Tongue (tissue), 3 donors: Measurements from ENCODE around the gene FAM240B. TPM values are rescaled to one million over a fixed set of nuclear protein-coding genes. Genes with fewer than 3 reads are reported as not detected.

ENCODE experiments used
- DNase-seq: peaks from one replicate; pipeline ENCODE4 v3.0.0-alpha.2; 2015
- small RNA-seq: library from RNA; depleted of rRNA; stranded (forward); fragments of <200 nt; gene quantifications from one replicate; pipeline ENCODE3, GENCODE V24; 2014; ENCODE audit warnings: low replicate concordance
- total RNA-seq: library from RNA; depleted of rRNA; stranded (reverse); fragments of >200 nt; gene quantifications from one replicate; pipeline ENCODE4 v1.2.3, GENCODE V29; 2014

The FAM240B gene
- total RNA-seq, 1 donor from 2014 or later = not detected

DNA sequence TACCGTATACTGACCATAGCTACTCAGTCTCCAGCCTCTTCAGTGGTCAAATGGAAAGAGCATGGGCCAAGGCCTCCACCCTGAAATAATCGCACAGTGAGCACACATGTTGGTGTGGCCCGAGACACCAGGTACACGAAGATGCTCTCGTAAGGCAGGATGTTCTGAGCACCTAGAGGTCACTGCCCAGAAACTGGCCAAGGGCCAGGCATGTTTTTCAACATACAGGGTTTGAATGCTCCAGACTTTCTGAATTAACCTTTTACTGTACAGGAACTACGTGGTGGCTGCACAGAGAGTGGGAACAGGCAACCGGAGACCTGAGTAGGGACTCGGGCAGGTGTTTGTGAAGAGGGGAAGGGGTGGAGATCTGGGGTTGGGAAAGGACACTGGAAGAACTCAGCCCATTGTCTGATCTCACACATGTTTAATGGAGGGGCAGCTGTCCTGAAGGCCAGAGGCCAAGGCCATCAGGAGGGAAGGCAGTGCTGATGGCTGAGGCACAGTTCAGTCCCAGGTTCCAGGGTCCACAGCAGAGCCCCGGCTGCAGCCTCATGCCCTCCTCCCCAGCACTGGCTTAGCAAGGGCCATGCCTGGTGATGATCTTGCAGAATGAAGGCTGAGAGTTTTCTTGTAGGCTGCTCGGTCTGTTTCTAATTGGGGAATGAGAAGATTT, 51.0 kb downstream of the FAM240B start:
- no peak for DNase-seq

DNA sequence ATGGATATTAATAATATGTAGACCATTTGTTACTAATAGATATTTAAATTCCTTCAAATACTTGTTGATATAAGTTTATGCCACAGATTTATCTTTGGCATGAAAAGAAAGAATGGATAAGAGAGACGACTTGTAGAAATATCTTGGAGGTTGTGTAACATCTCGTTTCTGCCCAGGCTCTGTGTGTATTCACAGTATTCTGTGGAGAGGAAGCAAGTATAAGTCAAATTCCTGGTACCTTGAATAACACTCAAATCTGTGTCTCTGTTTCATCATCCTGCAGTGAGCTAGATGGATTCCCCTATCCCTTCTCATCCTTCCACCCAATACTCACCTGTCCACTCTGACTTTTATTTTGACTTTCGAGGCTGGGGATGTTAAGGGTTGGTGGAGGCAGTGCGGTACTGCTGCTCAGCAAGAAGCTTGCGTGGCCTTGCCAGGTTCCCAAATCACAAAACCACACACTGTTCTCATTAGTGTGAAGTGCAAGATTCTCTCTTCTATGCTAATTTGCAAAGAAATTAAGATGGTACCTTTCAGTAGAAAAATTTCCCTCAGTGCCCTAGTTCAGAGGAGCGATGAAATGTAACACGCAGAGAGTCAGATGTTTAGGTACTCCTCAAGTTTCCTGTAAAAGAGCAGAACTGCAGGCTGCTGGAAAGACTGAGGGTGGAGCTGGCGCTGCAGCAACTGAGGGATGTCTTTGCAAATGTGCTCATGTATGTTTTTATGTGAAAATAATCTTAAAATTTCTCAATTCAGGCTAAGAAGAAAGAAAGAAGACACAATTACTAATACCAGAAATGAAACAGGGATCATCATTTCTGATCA, 57.0 kb downstream of the FAM240B start:
- DNase-seq = peak; percentile 62

DNA sequence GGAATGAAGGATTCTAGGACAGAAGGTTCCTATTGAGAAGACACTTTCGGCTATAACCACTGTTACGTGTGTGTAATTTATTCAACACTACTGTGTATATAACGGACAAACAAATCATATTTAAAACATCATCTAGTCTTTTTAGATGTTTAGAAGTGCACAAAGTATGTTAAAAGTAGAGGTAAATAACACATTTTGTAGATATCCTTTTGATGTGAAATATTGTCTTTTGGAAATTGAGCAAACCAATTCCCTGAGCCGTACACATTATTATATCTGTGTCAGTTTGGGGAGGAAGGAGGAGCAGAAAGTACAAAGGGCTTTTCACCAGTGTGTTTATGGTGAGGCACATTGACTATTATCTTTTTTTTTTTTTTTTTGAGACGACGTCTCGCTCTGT, 60.4 kb downstream of the FAM240B start:
- no peak for DNase-seq

DNA sequence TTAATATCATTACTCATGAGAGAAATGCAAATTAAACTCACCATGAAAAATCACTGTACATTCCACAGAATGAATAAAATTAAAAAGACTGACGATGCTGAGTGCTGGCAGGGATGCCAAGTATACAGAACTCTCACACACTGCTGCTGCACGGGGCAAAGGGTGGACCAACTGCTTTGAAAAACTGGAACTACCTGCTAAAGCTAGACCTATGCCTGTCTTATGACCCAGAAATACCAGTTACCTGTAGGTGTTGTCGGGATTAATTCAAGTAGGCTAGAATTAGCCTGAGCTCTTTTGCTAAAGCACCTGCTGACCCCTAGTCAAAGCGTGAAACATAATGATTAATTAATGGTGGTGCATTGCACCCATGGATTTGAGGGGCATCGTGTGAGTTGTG, 63.0 kb downstream of the FAM240B start:
- no peak for DNase-seq

DNA sequence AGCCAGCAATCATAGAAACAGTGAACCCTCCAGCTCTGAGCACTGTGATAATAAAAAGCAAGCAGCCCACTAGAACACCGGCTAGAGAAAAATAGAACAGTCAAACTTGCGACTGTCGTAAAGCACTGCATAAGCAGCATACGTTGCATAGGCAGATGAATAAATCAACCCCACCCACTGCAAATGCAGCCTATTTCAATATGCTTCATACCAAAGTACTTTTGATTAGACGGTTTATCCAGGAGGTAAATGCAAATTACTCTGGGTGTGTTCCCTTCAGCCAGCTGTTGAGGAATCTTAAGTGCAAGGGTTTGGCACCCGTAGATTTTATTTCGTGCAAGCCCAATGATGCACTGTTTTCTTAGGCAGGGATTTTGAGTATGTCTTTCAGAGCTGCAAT, 67.4 kb downstream of the FAM240B start:
- DNase-seq = no peak

DNA sequence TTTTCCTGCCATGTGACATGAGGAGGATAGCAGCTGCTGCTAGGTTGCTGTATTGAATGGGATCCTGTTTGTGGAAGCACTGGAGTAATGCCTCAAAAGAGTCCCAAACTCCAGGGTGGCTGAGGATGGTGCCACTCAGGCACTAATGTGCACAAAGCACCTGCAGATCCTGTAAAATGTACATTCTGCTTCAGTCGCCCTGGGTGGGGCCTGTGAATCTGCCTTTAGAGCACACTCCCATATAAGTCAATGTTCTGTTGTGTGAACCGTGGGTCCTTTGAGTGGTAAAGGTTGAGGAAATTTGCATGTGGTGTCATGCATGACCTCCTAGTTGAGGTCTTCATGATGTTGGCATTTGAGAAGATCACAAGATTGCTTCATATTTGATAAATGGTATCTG, 67.9 kb downstream of the FAM240B start:
- DNase-seq = no peak

DNA sequence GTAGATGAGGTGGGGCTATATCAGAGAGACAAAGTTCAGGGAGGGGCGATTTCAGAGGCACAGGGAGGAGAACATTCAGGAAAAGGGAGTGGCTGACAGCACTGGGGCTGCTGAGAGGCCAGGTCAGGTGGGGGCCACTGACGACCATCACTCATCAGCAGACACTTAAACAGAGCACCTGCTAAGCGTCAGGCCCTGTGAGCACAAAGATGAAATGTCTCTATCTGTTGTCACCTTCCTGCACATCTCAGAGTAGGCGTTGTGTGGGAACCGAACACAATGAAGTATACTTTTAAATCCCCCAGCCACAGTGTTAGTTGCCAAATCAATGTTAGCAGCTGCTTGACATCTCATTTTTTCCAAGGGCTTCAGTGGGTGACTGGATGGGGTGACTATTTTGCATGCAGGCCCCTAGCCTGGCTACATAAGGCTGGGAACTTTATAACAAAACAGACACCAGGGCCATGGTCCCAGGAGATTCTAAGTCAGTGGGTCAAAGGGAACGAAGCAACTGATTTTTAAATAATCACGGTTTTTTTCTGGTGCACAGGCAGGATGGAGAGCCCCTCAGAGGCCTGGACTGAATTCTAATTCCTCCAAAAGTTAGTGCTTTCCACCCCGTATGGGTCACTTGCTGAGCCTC, 68.4 kb downstream of the FAM240B start:
- peak; percentile 49 for DNase-seq

DNA sequence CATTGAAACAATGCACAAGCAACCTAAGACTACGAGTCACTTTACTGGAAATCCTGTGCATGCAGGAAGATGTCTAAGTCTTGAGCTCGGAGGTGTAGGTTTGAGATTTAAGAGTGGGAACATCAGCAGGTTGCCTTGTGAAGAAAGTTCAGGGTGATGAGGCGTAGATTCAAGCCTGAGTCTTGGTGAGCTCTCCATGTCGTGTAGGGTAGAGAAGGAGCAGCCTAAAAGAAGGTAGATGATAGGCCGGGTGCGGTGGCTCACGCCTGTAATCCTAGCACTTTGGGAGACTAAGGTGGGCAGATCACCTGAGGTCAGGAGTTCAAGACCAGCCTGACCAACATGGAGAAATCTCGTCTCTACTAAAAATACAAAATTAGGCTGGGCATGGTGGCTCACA, 69.4 kb downstream of the FAM240B start:
- DNase-seq = no peak

DNA sequence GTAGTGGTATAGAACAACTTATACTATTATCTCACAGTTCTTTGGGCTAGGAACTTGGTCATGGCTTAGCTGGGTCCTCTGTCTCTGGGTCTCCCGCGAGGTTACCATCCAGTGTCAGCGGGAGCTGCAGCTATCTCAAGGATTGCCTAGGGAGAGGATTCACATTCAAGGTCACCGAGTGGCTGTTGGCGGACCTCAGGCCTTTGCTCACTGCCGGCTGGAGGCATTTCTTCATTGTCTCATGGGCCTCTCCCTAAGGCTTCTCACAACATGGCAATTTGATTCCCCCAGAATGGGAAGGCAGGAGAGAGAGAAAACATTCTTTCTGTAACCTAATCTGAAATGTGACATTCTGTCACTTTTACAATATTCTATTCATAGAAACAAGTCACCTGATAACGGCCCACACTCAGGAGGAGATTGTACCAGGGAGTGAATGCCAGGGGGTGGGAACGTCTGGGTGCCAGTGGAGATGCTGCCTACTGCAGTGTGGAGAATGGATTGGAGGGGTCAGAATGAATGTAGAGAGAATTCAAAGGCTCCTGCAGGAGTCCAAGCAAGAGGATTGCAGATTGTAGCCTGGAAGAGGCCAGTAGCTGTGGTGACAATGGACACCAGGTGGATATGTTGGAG, 70.1 kb downstream of the FAM240B start:
- no peak for DNase-seq

DNA sequence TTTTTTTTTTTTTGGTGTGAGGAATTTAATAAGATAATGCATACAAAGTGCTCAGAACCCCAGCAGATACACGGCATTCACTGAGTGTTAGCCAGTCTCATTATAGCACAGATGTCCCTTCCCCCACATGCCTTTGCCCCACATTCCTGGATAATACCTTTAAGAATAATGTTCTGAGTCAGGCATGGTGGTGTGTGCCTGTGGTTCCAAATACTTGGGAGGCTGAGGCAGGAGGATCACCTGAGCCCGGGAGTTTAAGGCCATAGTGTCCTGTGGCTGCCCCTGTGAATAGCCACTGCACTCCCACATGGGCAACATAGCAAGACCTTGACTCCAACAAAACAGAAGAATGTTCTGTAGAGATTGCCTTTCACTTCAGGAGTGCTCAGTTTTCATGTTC, 75.3 kb downstream of the FAM240B start:
- DNase-seq = no peak

Small RNA genes lying within 50 kb of the gene (small RNA-seq; reads per million reads assigned to genes)
- not detected for gene RNU6-765P

Other genes with a start within 250 kb of the FAM240B start
- 0.51 TPM for gene ANKRD18A, start 99.5 kb downstream of the FAM240B start, total RNA-seq